ENCODE data around the gene TMEM101.
"Not testable (repeated sequence)": the region's sequence is repeated elsewhere in the genome, so short reads cannot be mapped to it uniquely, and the experiment has no call there.

TMEM101 gene

GRCh38 chr17:43974382-43975266 is 40.1 kb downstream of the TMEM101 start:
- DNase-seq, result no peak

- DNase-seq, result not testable (repeated sequence)
These were observed 42.1 kb downstream of the TMEM101 start for GRCh38 chr17:43972444-43973212.

GRCh38 chr17:43971436-43971835 is 43.3 kb downstream of the TMEM101 start:
- not testable (repeated sequence) for DNase-seq

GRCh38 chr17:43970366-43970765 is 44.4 kb downstream of the TMEM101 start:
- DNase-seq, result no peak

GRCh38 chr17:43967251-43967875 is 47.4 kb downstream of the TMEM101 start:
- no peak for DNase-seq

GRCh38 chr17:43966276-43966675 is 48.5 kb downstream of the TMEM101 start:
- no peak for DNase-seq

- DNase-seq, result no peak
These were observed 52.3 kb downstream of the TMEM101 start for GRCh38 chr17:43962479-43962878.

GRCh38 chr17:43961954-43962353 is 52.8 kb downstream of the TMEM101 start:
- DNase-seq, result no peak

GRCh38 chr17:43961292-43961691 is 53.5 kb downstream of the TMEM101 start:
- DNase-seq, result not testable (repeated sequence)
